ENCODE data around the gene AAK1.

GRCh38 chr2:69581774-69582581 is 61.6 kb downstream of the AAK1 start:
- no peak for TF ChIP-seq EZH2 (IDR thresholded peaks at IDR 0.05; ENCODE audit: low read length, missing control alignments)
- TF ChIP-seq CTCF (conservative IDR thresholded peaks at IDR 0.05 in 1 of 2, IDR thresholded peaks at IDR 0.05 in 1 of 2; ENCODE audit: low read depth in 1 of 2, low read length in 2 of 2): no peak

Data from fibroblast of lung (primary cell).